Mammary epithelial cell (primary cell): Measurements from ENCODE around the gene FILIP1L.
"Not testable (repeated sequence)": the region's sequence is repeated elsewhere in the genome, so short reads cannot be mapped to it uniquely, and the experiment has no call there.

Source experiments
- EZH2 ChIP-seq: IDR thresholded peaks from 2 replicates; pipeline ENCODE4 v1.6.1; 2012; ENCODE audit warnings: low read length, inconsistent platforms, borderline replicate concordance
- TF ChIP-seq, protein P1 (sequence below), 2 donors: IDR thresholded peaks in 1 of 2; conservative IDR thresholded peaks in 1 of 2; 2 replicates each; pipeline ENCODE4 v1.5.1; 2011 to 2012; ENCODE audit warnings: inconsistent platforms in 2 of 2, low read length in 2 of 2, mild to moderate bottlenecking in 2 of 2, control low read depth in 1 of 2, low read depth in 1 of 2; ENCODE audit not compliant: insufficient read depth in 1 of 2; ENCODE audit errors: extremely low read depth in 1 of 2

GRCh38 chr3:100096286-100096685 lies 18.0 kb downstream of the FILIP1L start:
- TF ChIP-seq, protein P1, sequence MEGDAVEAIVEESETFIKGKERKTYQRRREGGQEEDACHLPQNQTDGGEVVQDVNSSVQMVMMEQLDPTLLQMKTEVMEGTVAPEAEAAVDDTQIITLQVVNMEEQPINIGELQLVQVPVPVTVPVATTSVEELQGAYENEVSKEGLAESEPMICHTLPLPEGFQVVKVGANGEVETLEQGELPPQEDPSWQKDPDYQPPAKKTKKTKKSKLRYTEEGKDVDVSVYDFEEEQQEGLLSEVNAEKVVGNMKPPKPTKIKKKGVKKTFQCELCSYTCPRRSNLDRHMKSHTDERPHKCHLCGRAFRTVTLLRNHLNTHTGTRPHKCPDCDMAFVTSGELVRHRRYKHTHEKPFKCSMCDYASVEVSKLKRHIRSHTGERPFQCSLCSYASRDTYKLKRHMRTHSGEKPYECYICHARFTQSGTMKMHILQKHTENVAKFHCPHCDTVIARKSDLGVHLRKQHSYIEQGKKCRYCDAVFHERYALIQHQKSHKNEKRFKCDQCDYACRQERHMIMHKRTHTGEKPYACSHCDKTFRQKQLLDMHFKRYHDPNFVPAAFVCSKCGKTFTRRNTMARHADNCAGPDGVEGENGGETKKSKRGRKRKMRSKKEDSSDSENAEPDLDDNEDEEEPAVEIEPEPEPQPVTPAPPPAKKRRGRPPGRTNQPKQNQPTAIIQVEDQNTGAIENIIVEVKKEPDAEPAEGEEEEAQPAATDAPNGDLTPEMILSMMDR (conservative IDR thresholded peaks at IDR 0.05 in 1 of 2, IDR thresholded peaks at IDR 0.05 in 1 of 2; ENCODE audit: extremely low read depth in 1 of 2, insufficient read depth in 1 of 2, low read depth in 1 of 2, low read length in 2 of 2) = not testable (repeated sequence)
- not testable (repeated sequence) for TF ChIP-seq EZH2
